Neural progenitor cell (in vitro differentiated cells): ENCODE measurements around the gene STX11. TPM values are rescaled to one million over a fixed set of nuclear protein-coding genes. Genes with fewer than 3 reads are reported as not detected.

Experiments
- DNase-seq: peaks from one replicate; pipeline ENCODE4 v3.0.0-alpha.2; 2016; ENCODE audit warnings: low spot score
- H2AFZ ChIP-seq: fragments of 200-600 bp; sonication (generic); replicated peaks from 2 replicates; pipeline ENCODE4 v1.6.1; 2016; ENCODE audit warnings: antibody characterized with exemption
- H3F3A ChIP-seq: fragments of 200-600 bp; sonication (generic); 2 replicates; pipeline ENCODE4 v1.6.1; 2016; ENCODE audit warnings: antibody characterized with exemption, low read depth
- H3K27ac ChIP-seq: fragments of 200-600 bp; sonication (generic); 2 replicates; pipeline ENCODE4 v1.5.1; 2016; ENCODE audit warnings: mild to moderate bottlenecking
- H3K27me3 ChIP-seq: fragments of 200-600 bp; sonication (generic); 2 replicates; pipeline ENCODE4 v1.6.1; 2016; ENCODE audit warnings: mild to moderate bottlenecking, moderate library complexity
- H3K36me3 ChIP-seq: fragments of 200-600 bp; sonication (generic); 2 replicates; pipeline ENCODE4 v1.5.1; 2016
- H3K4me1 ChIP-seq: fragments of 200-600 bp; sonication (generic); 2 replicates; pipeline ENCODE4 v1.6.1; 2016; ENCODE audit warnings: mixed run types
- H3K4me2 ChIP-seq: fragments of 200-600 bp; sonication (generic); 2 replicates; pipeline ENCODE4 v1.6.1; 2016
- H3K4me3 ChIP-seq: fragments of 200-600 bp; sonication (generic); 2 replicates; pipeline ENCODE4 v1.5.1; 2016
- H3K79me2 ChIP-seq: fragments of 200-600 bp; sonication (generic); 2 replicates; pipeline ENCODE4 v1.6.1; 2016; ENCODE audit warnings: low read depth
- H3K9ac ChIP-seq: fragments of 200-600 bp; sonication (generic); 2 replicates; pipeline ENCODE4 v1.6.1; 2016
- H3K9me3 ChIP-seq: fragments of 200-600 bp; sonication (generic); 2 replicates; pipeline ENCODE4 v1.5.1; 2016; ENCODE audit warnings: low read depth
- H4K20me1 ChIP-seq: fragments of 200-600 bp; sonication (generic); 2 replicates; pipeline ENCODE4 v1.6.1; 2016; ENCODE audit warnings: low read depth
- H3K27ac Mint-ChIP-seq: 3 replicates; pipeline ENCODE4 v1.8.0; 2021; ENCODE audit warnings: mixed read lengths
- H3K27me3 Mint-ChIP-seq: 2 replicates; pipeline ENCODE4 v1.8.0; 2022; ENCODE audit warnings: low read depth, mild to moderate bottlenecking, inconsistent platforms, moderate library complexity, mixed read lengths; ENCODE audit not compliant: insufficient read depth
- H3K36me3 Mint-ChIP-seq: 3 replicates; pipeline ENCODE4 v1.8.0; 2021; ENCODE audit warnings: mixed read lengths
- H3K4me1 Mint-ChIP-seq: 3 replicates; pipeline ENCODE4 v1.8.0; 2021; ENCODE audit warnings: mixed read lengths
- H3K4me3 Mint-ChIP-seq: 3 replicates; pipeline ENCODE4 v1.8.0; 2021; ENCODE audit warnings: mild to moderate bottlenecking, moderate library complexity, mixed read lengths
- H3K9me3 Mint-ChIP-seq: 3 replicates; pipeline ENCODE4 v1.8.0; 2020; ENCODE audit warnings: mixed read lengths
- EZH2 ChIP-seq: fragments of 200-600 bp; sonication (generic); IDR thresholded peaks from 2 replicates; pipeline ENCODE4 v1.6.1; 2017; ENCODE audit warnings: antibody characterized with exemption, mild to moderate bottlenecking, moderate library complexity
- EZH2phosphoT487 ChIP-seq: fragments of 200-600 bp; sonication (generic); IDR thresholded peaks from 2 replicates; pipeline ENCODE4 v1.6.1; 2017; ENCODE audit warnings: antibody characterized with exemption
- total RNA-seq: library from RNA; depleted of rRNA; stranded (reverse); fragments of >200 nt; gene quantifications from 2 replicates; pipeline ENCODE4 v1.2.3, GENCODE V29; 2015; ENCODE audit warnings: low replicate concordance
- TF ChIP-seq, protein P1 (sequence below): fragments of 200-600 bp; sonication (generic); IDR thresholded peaks from 2 replicates; pipeline ENCODE4 v1.5.1; 2017; ENCODE audit warnings: antibody characterized with exemption, mild to moderate bottlenecking

STX11 gene
- total RNA-seq, 1 donor from 2014 or later: not detected

DNA sequence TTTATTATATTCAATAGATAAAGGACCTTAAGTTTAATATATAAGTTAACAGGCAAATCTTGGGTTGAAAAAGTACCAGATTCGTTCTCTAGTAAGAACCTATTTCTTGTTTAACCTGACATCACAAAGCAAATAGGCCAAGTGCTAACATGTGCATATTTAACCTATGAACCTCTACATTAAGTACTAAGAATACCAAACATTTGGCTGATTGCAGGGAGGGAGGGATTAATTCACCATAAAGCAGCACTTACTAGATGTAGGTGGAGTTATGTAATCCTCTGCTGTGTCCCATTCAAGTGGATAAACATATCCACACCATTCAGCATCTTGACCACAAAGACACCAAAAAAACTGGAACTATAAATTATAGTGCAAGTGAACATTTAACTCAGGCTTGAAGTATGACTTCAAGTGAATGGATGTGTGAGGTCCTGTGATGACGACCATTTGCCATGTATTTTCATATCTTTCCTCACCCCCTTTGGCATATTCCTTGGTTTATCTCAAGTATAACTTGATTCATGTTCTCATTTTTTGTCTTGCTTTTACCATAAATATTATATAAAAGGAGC, 10.2 kb downstream of the STX11 start:
- Histone ChIP-seq H3K36me3 (no peaks in the 10 kb centered on the region), H3K4me2 (no peak overlapping the region), H3K9me3 (no peaks in the 10 kb centered on the region), H3K4me3 (no peak overlapping the region), H3F3A (peaks cover 5% of the 10 kb centered on the region), H2AFZ (no peak overlapping the region), H3K4me1 (peaks cover 13% of the 10 kb centered on the region), H3K27ac (no peak overlapping the region), H3K9ac (no peak overlapping the region), H4K20me1 (no peaks in the 10 kb centered on the region), H3K27me3 (no peaks in the 10 kb centered on the region), H3K79me2 (no peaks in the 10 kb centered on the region)
- Mint-ChIP-seq H3K36me3 (no peaks in the 10 kb centered on the region), H3K27ac (no peak overlapping the region), H3K4me3 (no peak overlapping the region), H3K9me3 (no peaks in the 10 kb centered on the region), H3K27me3 (peaks cover 4% of the 10 kb centered on the region), H3K4me1 (peaks cover 23% of the 10 kb centered on the region)
- TF ChIP-seq EZH2phosphoT487 (no peak), EZH2 (no peak)
- TF ChIP-seq, protein P1, sequence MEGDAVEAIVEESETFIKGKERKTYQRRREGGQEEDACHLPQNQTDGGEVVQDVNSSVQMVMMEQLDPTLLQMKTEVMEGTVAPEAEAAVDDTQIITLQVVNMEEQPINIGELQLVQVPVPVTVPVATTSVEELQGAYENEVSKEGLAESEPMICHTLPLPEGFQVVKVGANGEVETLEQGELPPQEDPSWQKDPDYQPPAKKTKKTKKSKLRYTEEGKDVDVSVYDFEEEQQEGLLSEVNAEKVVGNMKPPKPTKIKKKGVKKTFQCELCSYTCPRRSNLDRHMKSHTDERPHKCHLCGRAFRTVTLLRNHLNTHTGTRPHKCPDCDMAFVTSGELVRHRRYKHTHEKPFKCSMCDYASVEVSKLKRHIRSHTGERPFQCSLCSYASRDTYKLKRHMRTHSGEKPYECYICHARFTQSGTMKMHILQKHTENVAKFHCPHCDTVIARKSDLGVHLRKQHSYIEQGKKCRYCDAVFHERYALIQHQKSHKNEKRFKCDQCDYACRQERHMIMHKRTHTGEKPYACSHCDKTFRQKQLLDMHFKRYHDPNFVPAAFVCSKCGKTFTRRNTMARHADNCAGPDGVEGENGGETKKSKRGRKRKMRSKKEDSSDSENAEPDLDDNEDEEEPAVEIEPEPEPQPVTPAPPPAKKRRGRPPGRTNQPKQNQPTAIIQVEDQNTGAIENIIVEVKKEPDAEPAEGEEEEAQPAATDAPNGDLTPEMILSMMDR: no peak
- DNase-seq: no peak

DNA sequence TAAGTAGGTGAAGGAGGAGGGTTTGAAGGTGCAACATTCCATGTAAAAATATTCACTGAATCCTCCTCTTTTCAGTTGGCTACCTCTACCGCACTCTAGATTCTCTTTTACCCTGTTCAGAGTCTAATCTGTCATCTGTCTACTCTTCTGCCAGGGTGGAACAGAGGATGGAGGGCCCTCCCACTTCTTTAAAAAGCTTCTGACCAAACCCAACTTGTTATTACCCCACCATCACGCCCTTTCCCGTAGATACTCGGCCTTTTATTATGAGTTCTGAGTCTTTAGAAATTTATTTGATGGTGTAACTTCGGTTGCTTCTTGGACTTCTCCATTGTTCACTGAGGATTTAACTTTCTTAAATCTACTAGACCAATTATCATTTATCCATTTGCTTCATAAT, 11.7 kb downstream of the STX11 start:
- Mint-ChIP-seq H3K36me3 (no peaks in the 10 kb centered on the region), H3K4me3 (no peak overlapping the region), H3K9me3 (no peaks in the 10 kb centered on the region), H3K27me3 (peaks cover 6% of the 10 kb centered on the region), H3K4me1 (peaks cover 15% of the 10 kb centered on the region), H3K27ac (no peak overlapping the region)
- no peak for DNase-seq
- no peaks in the 10 kb centered on the region for H3K79me2 ChIP-seq
- H4K20me1 ChIP-seq: no peaks in the 10 kb centered on the region
- H3K9ac ChIP-seq: no peak overlapping the region
- TF ChIP-seq EZH2 (no peak), EZH2phosphoT487 (no peak)
- TF ChIP-seq, protein P1: no peak
- no peaks in the 10 kb centered on the region for H3K36me3 ChIP-seq
- no peak overlapping the region for H3K4me3 ChIP-seq
- peaks cover 5% of the 10 kb centered on the region for H3F3A ChIP-seq
- H3K27me3 ChIP-seq: no peaks in the 10 kb centered on the region
- peaks cover 12% of the 10 kb centered on the region for H3K4me1 ChIP-seq
- no peak overlapping the region for H3K27ac ChIP-seq
- no peak overlapping the region for H2AFZ ChIP-seq
- no peaks in the 10 kb centered on the region for H3K9me3 ChIP-seq
- H3K4me2 ChIP-seq: no peak overlapping the region

DNA sequence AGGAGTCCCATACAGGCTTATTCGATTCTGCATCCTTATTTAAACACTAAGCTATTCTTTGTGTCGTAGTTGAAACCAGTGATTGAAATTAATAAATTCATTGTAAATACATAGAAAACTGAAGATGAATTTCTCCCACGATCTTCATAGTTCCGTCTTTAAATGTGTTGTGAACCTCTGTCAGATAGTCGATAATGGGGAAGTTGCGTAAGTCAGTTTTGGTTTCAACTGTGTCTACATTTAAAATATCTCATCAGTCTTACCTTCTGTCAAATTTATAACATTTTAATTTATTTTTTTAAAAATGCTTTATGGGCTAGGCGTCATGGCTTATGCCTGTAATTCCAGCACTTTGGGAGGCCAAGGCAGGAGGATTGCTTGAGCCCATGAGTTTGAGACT, 12.7 kb downstream of the STX11 start:
- Histone ChIP-seq H3K27me3 (no peaks in the 10 kb centered on the region), H3K27ac (no peak overlapping the region), H3K4me3 (no peak overlapping the region), H3K9me3 (no peaks in the 10 kb centered on the region), H3K4me2 (no peak overlapping the region), H3K4me1 (peaks cover 2% of the 10 kb centered on the region), H2AFZ (no peak overlapping the region), H3K79me2 (no peaks in the 10 kb centered on the region), H3K36me3 (no peaks in the 10 kb centered on the region), H4K20me1 (no peaks in the 10 kb centered on the region), H3K9ac (no peak overlapping the region), H3F3A (no peaks in the 10 kb centered on the region)
- no peak overlapping the region for H3K27ac Mint-ChIP-seq
- H3K4me1 Mint-ChIP-seq: peaks cover 5% of the 10 kb centered on the region
- TF ChIP-seq EZH2phosphoT487: no peak
- TF ChIP-seq, protein P1: no peak
- no peak for TF ChIP-seq EZH2
- DNase-seq: no peak
- no peaks in the 10 kb centered on the region for H3K36me3 Mint-ChIP-seq
- H3K4me3 Mint-ChIP-seq: no peak overlapping the region
- no peaks in the 10 kb centered on the region for H3K9me3 Mint-ChIP-seq
- peaks cover 6% of the 10 kb centered on the region for H3K27me3 Mint-ChIP-seq
